Measurements from ENCODE around the gene ARFGAP1. TPM values are rescaled to one million over a fixed set of nuclear protein-coding genes. Genes with fewer than 3 reads are reported as not detected.

The ARFGAP1 gene
- total and polyA plus RNA-seq, 2 donors (not counting 3 experiments of a cell fraction or from before 2014, with no cell fraction given): 93.7 to 126 TPM

DNA sequence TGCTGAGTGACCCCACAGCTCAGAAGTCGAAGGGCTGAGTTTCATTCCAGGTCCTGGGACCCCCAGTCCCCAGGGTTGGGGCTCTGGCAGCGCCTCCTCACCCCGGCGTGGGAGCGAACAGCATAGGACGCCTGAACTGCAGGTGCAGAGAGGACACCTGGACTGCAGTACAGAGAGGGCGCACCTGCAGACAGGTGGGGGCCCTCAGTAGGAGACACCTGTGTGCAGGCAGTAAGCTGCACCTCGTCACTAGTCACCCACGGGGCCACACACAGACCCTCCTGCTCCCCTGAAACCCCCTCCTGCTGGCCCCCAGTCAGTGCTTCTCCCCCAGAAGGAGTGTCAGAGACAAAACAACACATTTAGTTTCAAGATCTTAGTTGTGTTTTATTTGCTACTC, 9.8 kb upstream of the ARFGAP1 start:
- Histone ChIP-seq H3K27me3 (ENCODE audit: control insufficient read depth in 2 of 2, insufficient read depth in 2 of 2, low read length in 2 of 2) (peaks cover 8 to 9% of the 10 kb centered on the region in 2 experiments), H3K9me1 (replicated peaks; ENCODE audit: control insufficient read depth, extremely low read depth, insufficient read depth, low read length) (no peaks in the 10 kb centered on the region), H2AFZ (ENCODE audit: low read depth, low read length) (no peak overlapping the region), H4K20me1 (replicated peaks; ENCODE audit: control insufficient read depth, extremely low read depth, insufficient read depth, low read length) (no peaks in the 10 kb centered on the region), H3K9me3 (replicated peaks; ENCODE audit: control insufficient read depth, insufficient read depth, low read length) (no peaks in the 10 kb centered on the region), H3K4me1 (ENCODE audit: control insufficient read depth, extremely low read depth, insufficient read depth, low read length) (no peaks in the 10 kb centered on the region), H3K27ac (ENCODE audit: insufficient read depth, low read depth, low read length) (no peak overlapping the region), H3K79me2 (ENCODE audit: control insufficient read depth, insufficient read depth, low read length) (no peaks in the 10 kb centered on the region), H3K4me2 (ENCODE audit: insufficient read depth, low read length) (no peak overlapping the region), H3K36me3 (ENCODE audit: control insufficient read depth in 2 of 2, extremely low read depth in 1 of 2, insufficient read depth in 2 of 2, low read length in 2 of 2) (no peaks in the 10 kb centered on the region), H3K4me3 (replicated peaks in 1 of 3; ENCODE audit: insufficient read depth in 1 of 3, low read depth in 1 of 3, low read length in 3 of 3) (no peak overlapping the region), H3K9ac (replicated peaks; ENCODE audit: extremely low read depth, insufficient read depth, low read length) (no peak overlapping the region)
- dilution Hi-C loops (cut with MboI; ENCODE audit: extremely low pct_ligation_motif_present, low sequenced_read_pairs) (no loop called here), intact Hi-C loops (cut with micrococcal nuclease) (no loop called here)
- ChIA-PET CTCF (no interaction called here), POLR2A (no interaction called here)
- FAIRE-seq: no peak
- DNase-seq (ENCODE audit: low read depth, low spot score): no peak
- no TSS peak for BruUV-seq (replicated peaks)
- TF ChIP-seq JUN (IDR thresholded peaks at IDR 0.05; ENCODE audit: borderline replicate concordance, insufficient read depth, insufficient read length, low read depth) (no peak), POLR2A (IDR thresholded peaks at IDR 0.05; ENCODE audit: low read depth, low read length) (no peak), POLR2AphosphoS5 (IDR thresholded peaks at IDR 0.05; ENCODE audit: insufficient read depth, low read depth, low read length) (no peak), GATA2 (IDR thresholded peaks at IDR 0.05; ENCODE audit: insufficient read depth, insufficient read length, low read depth, low read length) (no peak)
- TF ChIP-seq, protein P1, sequence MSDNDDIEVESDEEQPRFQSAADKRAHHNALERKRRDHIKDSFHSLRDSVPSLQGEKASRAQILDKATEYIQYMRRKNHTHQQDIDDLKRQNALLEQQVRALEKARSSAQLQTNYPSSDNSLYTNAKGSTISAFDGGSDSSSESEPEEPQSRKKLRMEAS (IDR thresholded peaks at IDR 0.05; ENCODE audit: insufficient read depth, insufficient read length): no peak
- TF ChIP-seq, protein P2, sequence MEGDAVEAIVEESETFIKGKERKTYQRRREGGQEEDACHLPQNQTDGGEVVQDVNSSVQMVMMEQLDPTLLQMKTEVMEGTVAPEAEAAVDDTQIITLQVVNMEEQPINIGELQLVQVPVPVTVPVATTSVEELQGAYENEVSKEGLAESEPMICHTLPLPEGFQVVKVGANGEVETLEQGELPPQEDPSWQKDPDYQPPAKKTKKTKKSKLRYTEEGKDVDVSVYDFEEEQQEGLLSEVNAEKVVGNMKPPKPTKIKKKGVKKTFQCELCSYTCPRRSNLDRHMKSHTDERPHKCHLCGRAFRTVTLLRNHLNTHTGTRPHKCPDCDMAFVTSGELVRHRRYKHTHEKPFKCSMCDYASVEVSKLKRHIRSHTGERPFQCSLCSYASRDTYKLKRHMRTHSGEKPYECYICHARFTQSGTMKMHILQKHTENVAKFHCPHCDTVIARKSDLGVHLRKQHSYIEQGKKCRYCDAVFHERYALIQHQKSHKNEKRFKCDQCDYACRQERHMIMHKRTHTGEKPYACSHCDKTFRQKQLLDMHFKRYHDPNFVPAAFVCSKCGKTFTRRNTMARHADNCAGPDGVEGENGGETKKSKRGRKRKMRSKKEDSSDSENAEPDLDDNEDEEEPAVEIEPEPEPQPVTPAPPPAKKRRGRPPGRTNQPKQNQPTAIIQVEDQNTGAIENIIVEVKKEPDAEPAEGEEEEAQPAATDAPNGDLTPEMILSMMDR (IDR thresholded peaks at IDR 0.05; ENCODE audit: extremely low read depth in 1 of 2, insufficient read depth in 1 of 2, low read depth in 1 of 2, low read length in 2 of 2): no peak

DNA sequence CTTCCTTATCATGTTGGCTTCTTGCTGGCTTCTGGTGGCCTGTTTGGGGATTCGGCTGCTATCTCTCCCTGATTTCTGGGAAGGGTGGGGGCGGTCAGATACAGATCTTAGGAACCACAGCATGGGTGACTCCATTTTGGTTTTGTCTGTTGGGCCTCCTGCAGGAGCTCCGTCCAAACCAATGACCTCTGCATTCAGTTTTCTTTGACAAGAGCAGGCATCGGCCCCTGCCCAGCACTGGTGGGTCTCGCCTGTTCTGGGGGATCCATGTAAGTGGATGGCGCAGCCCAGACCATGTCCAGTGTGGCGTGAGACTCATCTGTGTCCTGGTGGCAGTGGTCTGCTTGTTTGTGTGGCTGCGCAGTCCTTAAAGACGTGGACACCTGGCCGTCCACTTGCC, 8.6 kb upstream of the ARFGAP1 start:
- CTCF ChIA-PET: no interaction called here
- intact Hi-C loops (cut with micrococcal nuclease): no loop called here
- H4K20me1 ChIP-seq (replicated peaks; ENCODE audit: control insufficient read depth, extremely low read depth, insufficient read depth, low read length): no peaks in the 10 kb centered on the region

More for the DNA sequence above, 8.6 kb upstream of the ARFGAP1 start:
- Histone ChIP-seq H3K27me3 (ENCODE audit: control insufficient read depth in 2 of 2, insufficient read depth in 2 of 2, low read length in 2 of 2) (peaks cover 7 to 9% of the 10 kb centered on the region in 2 experiments), H3K9ac (replicated peaks; ENCODE audit: extremely low read depth, insufficient read depth, low read length) (no peak overlapping the region), H3K36me3 (ENCODE audit: control insufficient read depth in 2 of 2, extremely low read depth in 1 of 2, insufficient read depth in 2 of 2, low read length in 2 of 2) (no peaks in the 10 kb centered on the region), H3K27ac (ENCODE audit: insufficient read depth, low read depth, low read length) (no peak overlapping the region), H3K4me2 (ENCODE audit: insufficient read depth, low read length) (no peak overlapping the region), H3K9me3 (replicated peaks; ENCODE audit: control insufficient read depth, insufficient read depth, low read length) (no peaks in the 10 kb centered on the region), H3K4me3 (replicated peaks in 1 of 3; ENCODE audit: insufficient read depth in 1 of 3, low read depth in 1 of 3, low read length in 3 of 3) (no peak overlapping the region), H2AFZ (ENCODE audit: low read depth, low read length) (no peak overlapping the region), H3K9me1 (replicated peaks; ENCODE audit: control insufficient read depth, extremely low read depth, insufficient read depth, low read length) (no peaks in the 10 kb centered on the region), H3K79me2 (ENCODE audit: control insufficient read depth, insufficient read depth, low read length) (no peaks in the 10 kb centered on the region), H3K4me1 (ENCODE audit: control insufficient read depth, extremely low read depth, insufficient read depth, low read length) (no peaks in the 10 kb centered on the region)
- no peak for FAIRE-seq
- POLR2A ChIA-PET: no interaction called here
- dilution Hi-C loops (cut with MboI; ENCODE audit: extremely low pct_ligation_motif_present, low sequenced_read_pairs): no loop called here
- DNase-seq (ENCODE audit: low read depth, low spot score): no peak
- TF ChIP-seq FOS (IDR thresholded peaks at IDR 0.05; ENCODE audit: borderline replicate concordance, insufficient read depth, low read length): no peak
- TF ChIP-seq POLR2AphosphoS5 (IDR thresholded peaks at IDR 0.05; ENCODE audit: insufficient read depth, low read depth, low read length): no peak
- no peak for TF ChIP-seq JUN (IDR thresholded peaks at IDR 0.05; ENCODE audit: borderline replicate concordance, insufficient read depth, insufficient read length, low read depth)
- TF ChIP-seq, protein P2 (IDR thresholded peaks at IDR 0.05; ENCODE audit: extremely low read depth in 1 of 2, insufficient read depth in 1 of 2, low read depth in 1 of 2, low read length in 2 of 2): no peak
- TF ChIP-seq GATA2 (IDR thresholded peaks at IDR 0.05; ENCODE audit: insufficient read depth, insufficient read length, low read depth, low read length): no peak
- no peak for TF ChIP-seq MYC (IDR thresholded peaks at IDR 0.05; ENCODE audit: low read depth, low read length)
- TF ChIP-seq, protein P1 (IDR thresholded peaks at IDR 0.05; ENCODE audit: insufficient read depth, insufficient read length): no peak
- TF ChIP-seq POLR2A (IDR thresholded peaks at IDR 0.05; ENCODE audit: low read depth, low read length): no peak
- BruUV-seq (replicated peaks): no TSS peak
